GM19238 (cell line): ENCODE data around the gene SPI1.
A peak's percentile ranks its signal among the peaks of the same experiment; 100 is the strongest.

Source experiments
- DNase-seq: peaks from one replicate; pipeline ENCODE4 v3.0.0; 2011; ENCODE audit warnings: low spot score; ENCODE audit not compliant: insufficient read length

SPI1 gene

DNA sequence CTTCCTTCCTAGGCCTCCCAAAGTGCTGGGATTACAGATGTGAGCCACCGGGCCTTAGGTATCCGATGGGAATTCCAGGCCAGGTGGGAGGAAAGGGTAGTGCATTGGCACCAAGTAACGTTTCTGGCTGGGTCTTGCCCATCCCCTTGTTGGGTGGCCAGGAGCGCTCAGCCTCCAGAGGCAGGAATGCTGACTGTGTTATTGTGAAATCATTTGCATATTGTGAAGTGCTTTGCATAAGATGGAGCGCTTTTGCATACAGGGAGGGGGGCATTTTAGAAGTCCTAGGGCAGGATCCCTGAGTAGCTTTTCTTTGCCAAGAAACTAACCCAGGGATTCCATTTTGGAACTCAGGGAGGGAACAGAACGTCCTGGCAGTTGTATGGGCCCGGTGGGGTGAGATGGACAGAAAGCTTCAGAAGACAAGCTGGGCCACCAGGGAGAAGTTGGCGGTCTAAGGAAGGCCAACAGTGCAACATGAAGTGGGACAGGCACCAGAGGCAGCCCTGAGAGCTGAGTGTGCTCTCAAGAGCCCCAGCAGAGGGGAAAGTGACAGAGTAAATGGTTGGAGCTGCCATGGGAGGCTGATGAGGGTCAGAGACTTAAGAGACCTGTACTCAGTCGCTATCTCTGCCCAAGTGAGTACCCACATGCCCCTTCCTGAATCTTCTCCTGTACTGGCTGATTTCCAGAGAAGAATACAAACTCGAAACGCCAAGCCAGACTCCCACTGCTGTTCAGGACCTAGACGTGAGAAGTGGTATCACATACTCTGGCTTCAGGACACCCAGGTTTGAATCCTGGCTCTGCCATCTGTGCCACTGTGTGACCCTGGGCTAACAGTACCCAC is 28.8 kb upstream of the SPI1 start:
- no peak for DNase-seq

DNA sequence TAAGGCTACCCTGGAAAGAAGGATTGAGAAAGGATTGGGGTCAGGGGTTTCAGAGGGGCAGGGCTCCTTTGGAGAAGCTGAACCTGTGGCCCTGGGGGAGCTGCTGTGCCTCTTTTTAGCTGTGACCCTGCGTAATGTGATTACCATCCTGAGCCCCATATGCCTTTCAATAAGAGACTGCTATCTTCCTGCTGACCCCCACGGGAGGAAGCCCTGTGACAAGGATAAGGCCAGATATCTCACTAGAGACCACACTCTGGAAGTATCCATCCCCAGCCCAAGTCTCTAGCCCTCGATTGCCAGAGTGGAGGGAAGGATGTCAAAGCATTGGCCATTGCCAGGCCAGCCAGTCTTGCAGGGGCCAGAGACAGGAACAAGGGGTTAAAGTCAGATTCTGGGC is 25.2 kb upstream of the SPI1 start:
- no peak for DNase-seq

DNA sequence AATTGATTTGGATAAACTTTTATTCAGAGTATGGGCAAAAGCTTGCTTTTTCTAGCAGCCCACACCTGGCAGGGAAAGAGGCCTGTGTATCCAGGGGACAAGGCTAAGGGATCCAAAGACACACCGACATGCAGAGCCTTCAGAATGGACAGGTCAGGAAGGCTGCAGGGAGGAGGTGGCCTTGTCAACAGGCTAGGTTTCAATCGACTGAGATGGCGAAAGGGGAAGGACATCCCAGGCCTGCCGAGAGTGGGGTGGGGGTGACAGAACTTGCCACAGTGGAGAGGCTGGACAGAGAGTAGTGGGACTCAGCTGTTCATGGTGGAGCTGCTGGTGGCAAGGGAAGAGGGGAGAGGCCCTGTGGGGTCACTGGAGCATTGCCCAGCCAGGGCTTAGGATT is 24.8 kb upstream of the SPI1 start:
- no peak for DNase-seq

DNA sequence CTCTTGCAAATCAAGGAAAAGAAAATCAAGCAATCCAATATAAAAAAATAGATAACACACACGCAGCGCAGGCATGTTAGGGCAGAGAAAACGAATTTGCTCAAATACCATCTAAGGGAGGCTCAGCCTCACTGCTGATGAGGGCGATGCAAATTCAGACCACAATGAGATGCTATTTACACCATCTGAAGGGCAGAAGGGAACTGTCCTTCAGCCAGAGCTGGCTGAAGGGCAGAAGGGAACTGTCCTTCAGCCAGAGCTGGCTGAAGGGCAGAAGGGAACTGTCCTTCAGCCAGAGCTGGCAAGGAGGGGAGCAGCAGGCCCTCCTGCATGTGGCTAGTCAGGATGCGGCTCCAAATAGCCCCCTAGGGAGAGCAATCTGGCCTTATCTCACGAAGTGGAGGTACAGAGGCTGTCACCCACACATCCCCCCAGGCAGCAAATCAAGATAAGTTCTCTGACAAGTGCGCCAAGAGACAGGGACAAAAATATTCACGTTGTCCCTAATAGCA is 22.5 kb upstream of the SPI1 start:
- DNase-seq = no peak

DNA sequence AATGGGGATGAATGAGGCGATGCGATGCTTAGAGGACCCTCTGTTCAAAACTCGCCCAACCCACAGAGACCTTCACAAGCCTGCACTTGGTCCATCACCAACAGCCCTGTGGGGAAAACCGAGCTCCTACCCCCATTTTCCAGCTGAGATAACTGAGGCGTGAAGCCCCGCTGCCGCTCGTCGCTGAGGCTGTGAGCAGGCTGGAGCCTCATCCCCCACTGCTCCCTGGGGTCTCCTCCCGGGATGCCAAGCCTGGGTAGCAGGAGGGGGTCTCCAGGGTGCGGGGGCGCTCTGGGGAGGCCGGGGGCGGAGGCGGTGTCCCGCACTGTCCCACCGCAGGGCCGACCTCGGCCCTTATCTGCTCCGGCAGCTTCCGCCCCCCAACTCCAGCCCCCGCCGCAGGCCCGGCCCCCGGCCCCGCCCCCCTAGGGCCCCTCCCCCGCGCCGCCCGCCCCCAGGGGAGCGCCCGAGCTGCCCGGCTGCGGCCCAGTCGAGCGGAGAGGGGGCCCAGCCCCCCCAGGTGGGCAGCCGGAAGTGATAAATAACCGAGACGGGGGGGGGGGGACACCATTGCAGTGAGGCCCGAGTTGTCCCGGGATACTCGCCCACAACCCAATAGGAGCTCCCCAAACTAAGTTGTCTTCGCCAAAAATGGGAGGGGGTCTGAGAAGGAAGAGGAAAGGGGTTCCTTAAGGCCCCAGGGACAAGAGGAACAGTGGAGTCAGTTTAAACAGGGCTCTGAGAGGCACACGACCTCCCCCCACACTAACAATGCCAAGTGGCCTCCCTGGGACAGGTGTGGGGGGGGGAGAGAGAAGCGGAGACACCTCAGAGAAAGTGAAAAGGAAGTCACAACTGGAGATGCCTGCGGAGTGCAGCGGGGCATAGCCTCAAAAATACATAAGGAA is 21.8 kb upstream of the SPI1 start:
- DNase-seq = peak; percentile 68

DNA sequence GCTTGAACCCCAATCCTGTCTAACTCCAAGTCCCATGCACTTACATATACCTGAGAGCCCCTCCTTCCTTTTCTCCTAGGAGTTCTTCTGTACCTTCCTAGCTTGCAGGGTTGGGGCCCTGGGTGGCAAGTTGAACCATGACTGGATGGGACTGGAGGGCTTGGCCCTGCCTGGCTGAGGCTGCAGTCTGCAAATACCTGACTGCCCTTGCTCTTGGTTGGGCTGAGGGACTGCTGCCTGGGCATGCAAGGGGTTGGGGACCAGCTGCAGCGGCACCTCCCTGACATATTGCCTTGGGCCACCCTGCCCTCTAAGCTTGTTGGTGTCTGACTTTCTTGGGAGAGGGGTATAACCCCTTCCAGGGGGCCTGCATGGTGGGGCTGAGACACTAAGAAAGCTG is 20.2 kb upstream of the SPI1 start:
- no peak for DNase-seq

DNA sequence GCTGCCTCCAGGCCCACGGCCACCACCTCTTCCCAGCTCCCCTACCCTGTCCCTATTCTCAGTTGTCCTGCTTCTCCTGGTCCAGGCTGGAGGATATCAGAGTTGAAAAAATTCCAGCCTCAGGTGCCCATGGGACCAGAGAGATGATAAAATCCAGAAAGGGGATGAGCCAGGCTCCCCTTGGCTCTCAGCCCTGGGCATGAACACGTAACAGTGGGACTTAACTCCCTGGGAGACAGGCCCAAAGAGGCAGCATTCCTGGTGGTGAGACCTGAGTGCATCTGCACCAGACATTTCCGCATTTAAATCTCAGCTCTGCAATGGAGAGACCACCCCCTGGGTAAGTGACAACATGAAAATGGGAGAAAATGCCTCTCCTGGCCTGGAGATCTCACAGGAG is 19.7 kb upstream of the SPI1 start:
- no peak for DNase-seq

DNA sequence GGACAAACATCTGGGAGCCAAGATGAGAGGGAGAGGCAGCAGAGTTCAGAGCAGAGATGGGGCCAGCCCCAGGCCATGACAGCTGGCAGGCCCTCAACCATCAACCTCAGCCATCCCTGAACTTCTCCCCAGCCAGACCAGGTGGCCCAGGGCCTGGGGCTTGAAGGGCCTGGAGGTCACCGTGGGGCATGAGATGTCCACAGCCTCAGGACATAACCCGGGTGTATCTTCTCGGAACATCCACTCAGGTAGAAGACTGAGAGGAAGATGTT is 17.6 kb upstream of the SPI1 start:
- DNase-seq = no peak

DNA sequence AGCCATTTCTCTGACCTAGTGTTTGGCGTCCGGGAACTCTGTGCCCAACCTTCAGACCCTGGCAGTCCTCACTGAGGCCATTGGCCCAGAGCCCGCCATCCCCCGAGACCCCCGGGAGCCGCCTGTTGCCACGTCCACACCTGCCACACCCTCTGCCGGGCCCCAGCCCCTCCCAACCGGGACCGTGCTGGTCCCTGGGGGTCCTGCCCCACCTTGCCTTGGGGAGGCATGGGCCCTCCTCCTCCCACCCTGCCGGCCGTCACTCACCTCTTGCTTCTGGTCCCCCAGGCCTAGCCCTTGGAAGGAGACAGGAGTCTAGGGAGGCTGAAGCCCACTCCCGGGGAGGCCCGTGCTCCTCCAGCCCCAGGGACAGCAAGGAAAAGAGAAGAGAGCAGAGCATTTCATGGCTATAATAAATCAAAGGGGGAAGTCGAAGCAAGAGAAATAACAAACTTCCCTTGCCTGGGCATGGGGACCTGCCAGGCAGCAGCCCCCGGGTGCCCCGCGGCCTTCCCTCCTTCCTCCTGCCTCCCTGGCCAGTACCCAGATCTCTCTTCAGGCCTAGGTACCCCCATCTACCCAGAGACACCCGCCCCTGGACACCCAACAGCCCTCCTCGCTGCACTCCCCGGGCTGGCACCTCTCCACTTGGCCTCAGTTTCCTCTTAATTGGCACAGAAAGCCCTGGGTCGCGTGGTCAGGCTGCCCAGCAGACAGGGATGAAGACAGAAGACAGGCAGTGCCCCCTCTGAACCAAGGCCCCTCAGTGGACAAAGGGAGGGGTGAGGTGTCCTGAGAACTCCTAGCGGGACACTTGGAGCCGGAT is 17.1 kb upstream of the SPI1 start:
- no peak for DNase-seq

DNA sequence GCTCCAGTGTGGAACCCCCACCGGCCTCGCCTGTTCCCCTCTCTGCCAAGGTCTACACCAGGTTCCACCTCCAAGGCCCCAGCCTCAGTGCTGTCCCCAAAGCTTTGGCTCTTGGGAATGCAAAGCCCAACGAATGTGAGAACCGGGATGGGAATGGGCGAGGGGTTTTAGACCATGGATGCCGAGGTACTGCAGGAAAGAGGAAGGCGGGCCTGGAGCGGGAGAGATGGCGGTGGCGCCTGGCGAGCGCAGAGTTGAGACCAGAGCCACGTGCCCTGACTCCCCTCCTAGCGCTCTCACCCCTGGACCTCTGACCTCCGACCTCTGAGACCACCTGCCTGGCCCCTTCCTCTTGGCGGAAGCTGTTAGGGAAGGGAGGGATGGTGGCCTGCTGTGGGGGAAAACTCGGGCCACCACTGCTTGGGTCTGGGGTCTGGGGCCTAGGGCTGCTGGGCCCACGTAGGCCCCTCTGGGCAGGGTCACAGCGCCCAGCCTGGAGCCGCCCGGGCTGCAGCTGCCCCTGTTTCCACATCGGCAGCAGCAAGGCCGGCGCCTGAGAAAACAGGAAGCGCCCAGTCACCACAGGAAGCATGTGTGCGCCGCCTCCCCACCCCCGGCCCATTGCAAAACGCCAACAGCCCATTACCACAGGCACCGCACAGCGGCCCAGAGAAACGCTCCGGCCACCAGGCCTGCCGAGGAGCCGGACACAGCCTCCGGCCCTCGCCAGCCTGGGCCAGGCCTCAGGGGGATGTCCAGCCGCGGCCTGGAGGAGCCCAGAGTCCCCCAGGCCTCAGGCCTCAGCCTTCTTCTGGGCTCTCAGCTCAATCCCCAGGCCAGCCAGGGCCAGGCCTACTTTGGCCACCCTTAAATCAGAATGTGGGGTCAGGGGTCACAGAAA is 16.2 kb upstream of the SPI1 start:
- peak; percentile 83 for DNase-seq

DNA sequence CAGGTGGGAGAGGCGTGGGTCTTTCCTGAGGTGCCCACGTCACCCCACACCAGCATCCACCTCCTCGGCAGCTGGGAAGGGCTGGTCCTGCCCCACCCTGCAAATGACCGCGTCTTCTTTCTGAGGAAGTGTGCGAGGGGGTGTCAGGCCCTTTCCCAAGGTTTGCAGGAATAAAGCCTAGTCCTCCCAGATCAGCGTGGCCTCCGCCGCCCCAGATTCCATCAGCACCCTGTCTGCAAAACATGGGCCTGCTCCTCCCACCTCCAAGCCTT is 15.6 kb upstream of the SPI1 start:
- DNase-seq = no peak

DNA sequence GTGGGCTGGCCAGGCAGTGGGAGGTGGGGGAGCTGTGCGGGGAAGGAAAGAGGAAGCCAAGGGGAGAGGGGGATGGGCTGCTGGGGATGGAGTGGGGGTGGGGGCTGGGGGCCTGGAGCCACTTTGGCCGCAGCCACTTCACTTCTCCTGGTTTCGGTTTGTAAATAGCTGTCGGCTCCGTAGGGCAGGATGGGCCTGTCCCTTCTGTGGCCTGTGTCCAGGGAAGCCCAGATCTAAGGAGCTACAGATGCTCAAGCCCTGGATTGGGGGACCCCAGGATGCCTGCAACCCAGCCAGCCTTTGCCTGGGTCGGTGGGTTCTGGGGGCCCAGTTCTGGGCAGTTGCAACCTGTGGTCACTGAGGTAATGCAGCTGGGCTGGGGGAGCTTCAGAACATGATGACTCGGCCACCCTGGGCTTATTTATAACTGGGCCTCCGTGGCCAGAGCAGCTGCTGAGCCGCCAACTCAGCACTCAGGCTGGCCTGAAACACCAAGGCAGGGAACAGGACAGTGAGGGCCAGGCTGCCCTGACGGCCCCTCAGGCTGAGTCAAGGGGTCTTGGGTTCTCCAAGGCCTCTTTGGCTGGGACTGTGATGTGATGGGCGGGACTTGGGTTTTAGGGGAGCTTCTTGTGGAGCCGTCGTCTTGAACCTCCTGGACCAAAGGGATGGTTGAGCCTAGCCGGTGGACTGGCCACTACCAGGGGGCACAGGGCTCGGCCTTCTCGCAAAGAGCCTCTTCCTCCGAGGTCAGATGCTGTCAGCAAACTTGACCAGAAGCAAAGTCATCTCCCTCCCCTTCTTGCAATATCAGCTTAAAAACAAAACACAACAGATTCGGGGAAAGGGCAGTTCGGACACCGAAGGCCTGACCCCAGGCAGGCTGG is 15.1 kb upstream of the SPI1 start:
- peak; percentile 26 for DNase-seq

DNA sequence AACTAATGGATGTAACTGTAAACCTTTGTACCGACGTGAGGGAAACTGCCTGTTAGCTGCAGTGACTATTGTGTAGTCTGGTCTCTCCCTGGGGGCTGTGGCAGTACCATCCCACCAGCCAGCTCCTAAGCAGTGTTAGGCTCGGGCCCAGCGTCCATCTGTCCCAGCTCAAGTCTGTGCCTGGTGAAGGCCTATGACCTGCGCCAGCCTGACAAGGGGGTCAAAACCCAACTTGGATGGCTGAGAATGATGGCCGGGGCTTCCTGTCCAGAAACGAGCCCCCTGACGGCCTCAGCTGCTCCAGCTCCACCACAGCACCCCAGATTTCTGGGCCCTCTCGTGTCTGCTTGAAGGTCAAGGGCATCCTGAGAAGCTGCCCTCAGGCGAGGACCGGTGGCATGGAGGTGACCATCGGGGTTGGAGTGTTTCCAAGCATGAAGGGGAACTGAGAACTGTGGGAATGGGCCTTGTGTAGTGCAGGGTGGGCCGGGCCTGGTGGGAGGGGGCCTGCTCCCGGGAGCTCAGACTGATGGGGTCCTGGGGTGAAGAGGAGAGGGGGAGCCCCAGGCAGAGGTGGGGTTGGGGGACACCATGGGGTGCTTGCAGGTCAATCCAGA is 14.3 kb upstream of the SPI1 start:
- peak; percentile 0 for DNase-seq

DNA sequence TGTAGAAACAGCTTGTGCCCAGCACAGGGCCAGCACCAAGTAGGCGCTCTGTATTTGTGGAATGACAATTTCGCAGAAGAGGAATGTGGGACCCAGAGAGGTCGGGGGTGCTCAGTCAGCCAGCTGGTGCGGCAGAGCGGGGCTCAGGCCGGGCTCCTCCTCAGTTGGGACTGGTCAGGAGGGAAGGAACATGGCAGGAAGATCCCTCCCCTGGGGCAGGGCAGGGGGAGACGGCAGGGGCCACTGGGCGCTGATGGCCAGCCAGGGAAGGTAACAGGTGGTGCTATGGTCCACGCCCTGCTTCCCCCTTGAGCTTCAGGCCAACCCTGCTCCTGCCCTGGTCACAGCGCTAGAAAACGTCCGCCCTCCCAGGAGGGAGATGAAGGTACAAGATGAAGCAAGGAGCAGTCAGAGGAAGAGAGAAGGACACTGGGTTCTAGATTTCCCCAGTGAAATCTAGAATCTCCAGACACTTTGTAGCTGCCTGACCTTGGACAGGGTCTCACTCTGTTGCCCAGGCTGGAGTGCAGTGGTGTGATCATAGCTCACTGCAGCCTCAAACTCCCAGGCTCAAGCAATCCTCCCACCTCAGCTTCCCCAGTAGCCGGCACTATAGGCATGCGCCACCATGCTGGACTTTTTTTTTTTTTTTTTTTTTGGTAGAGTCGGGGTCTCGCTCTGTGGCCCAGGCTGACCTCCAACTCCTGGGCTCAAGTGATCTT is 13.5 kb upstream of the SPI1 start:
- DNase-seq = no peak

DNA sequence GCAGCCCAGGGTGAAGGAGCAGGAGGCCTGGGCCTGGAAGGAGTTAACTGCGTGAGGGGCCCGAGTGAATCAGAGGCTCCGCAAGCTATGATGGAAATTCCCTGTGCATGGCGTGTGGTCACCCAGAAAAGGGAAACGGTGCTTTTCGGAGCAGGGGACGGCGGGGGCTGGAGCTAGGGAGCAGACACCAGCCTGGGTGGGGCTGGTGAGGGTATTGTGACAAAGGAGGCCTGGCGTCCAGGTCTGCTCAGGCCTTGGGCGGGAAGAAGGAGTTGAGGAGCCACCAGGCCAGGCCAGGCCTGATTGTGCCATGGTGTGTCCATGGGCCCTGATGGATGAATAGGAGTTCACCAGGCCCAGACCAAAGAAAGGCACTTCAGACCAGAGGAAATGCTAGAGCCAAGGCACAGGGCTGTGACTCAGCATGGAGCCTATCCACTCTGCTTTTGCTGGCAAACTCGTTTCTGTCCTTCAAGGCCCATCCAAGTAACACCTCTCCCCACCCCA is 12.8 kb upstream of the SPI1 start:
- DNase-seq = no peak

DNA sequence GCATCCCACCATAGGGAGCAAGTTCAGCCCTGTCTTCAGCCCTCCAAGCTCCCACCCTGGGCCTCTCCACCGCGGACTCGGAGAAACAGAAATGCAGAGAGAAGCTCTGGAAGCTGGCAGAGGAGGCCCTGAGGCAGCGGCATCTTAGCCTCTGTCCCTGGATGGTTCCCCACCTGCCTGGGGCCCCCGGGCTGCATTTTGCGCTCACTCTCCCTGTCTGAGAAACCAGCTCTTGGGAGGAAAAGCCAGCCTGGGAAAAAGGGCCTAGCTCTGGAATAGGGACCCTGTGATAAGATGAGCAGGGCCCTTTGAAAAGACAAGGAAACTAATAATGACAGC is 12.0 kb upstream of the SPI1 start:
- no peak for DNase-seq

DNA sequence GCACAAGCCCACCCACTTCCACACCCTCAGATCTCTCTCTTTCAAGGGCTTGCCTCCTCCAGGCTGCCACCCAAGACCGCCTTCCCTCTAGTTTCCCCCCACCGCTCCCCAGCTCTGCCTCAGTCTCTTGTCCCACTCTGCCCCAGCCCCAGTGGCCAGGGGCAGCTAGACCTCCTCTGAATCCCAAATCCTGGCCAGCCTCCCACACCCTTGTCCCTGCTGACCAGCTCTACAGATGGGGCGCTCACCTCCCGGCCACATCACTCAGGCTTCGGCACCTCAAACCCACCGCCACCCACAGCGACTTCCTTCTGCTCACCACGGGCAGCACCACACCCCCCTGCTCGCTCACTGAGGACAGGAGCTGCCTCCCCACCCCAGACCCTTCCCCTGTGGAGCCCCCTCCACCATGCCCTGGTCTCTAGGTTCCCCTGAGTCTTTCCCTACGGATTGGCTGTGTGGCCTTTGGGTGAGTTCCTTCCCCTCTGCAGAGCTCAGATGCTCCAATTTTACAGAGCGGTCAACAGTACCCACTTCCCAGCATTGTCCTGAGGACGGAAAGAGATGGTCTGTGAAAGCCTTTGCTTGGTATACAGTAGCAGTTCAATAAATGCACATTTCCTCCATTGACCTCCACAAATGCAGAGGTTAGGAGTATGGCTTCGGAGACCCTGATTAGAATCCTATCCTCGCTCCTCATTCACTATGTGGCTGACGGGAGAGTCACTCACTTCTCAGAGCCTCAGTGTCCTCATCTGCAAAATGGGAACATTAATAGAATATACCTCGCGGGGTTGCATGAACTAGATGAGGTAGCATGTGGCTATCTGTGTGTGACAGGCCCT is 11.5 kb upstream of the SPI1 start:
- DNase-seq = no peak
